GM12874 (cell line): ENCODE data around the gene FOSL2.

Source experiments
- TF ChIP-seq, protein P1 (sequence below): IDR thresholded peaks from 2 replicates; pipeline ENCODE4 v1.5.1; 2011; ENCODE audit warnings: low read depth, mild to moderate bottlenecking, control low read depth, low read length, moderate library complexity; ENCODE audit not compliant: insufficient read depth

FOSL2 gene

DNA sequence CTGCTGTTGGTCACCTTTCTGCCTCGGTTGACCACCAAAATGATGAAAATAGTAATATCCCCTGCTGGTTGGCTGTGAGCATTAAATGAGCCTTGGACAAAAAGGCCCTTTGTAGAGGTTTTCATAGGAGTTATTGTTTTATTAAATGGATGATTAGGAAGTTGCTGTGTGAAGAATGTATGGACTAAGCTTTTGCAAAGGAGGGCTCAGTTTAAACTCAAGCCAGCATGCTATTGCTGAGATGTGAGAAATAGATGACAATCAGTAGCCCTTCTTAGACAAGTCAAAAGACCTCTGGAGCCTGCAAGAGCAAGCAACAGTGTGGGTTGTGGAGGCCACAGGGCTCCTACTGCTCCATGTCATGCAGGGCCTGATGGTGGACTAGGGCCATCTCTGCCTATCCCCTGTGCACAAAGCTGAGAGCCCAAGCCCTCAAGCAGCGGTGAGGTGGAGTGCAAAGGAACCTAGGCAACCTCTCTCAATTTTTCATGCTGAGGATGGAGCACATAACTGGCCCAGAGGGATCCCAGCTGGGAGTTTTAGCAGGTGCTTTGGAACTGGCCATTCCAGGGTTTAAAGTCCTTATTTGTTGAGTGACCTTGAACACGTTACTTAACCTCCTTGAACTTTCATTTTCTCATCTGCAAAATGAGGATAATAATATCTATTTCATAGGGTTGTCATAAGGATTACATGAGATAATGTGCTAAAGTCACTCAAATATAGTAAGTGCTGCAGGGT is 37.1 kb downstream of the FOSL2 start:
- TF ChIP-seq, protein P1, sequence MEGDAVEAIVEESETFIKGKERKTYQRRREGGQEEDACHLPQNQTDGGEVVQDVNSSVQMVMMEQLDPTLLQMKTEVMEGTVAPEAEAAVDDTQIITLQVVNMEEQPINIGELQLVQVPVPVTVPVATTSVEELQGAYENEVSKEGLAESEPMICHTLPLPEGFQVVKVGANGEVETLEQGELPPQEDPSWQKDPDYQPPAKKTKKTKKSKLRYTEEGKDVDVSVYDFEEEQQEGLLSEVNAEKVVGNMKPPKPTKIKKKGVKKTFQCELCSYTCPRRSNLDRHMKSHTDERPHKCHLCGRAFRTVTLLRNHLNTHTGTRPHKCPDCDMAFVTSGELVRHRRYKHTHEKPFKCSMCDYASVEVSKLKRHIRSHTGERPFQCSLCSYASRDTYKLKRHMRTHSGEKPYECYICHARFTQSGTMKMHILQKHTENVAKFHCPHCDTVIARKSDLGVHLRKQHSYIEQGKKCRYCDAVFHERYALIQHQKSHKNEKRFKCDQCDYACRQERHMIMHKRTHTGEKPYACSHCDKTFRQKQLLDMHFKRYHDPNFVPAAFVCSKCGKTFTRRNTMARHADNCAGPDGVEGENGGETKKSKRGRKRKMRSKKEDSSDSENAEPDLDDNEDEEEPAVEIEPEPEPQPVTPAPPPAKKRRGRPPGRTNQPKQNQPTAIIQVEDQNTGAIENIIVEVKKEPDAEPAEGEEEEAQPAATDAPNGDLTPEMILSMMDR, result no peak

DNA sequence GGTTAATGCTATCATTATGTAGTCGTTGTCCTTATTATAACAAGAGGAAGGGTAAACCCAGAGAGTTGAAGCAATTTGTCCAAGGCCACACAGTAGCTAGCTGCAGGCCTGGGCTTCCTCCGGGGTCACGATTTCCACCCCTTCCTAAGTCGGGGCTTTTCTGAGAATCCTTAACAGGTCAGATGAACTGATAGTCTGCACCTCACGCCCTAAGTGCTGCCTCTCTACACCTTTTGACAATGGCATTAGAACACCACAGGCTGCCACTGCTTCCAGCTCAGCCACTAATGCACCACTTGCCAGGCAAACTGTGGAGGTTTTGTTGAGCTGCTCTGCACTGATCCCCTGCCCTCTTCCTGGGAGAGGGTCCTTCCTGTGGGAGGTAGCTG is 37.7 kb downstream of the FOSL2 start:
- TF ChIP-seq, protein P1, result no peak

DNA sequence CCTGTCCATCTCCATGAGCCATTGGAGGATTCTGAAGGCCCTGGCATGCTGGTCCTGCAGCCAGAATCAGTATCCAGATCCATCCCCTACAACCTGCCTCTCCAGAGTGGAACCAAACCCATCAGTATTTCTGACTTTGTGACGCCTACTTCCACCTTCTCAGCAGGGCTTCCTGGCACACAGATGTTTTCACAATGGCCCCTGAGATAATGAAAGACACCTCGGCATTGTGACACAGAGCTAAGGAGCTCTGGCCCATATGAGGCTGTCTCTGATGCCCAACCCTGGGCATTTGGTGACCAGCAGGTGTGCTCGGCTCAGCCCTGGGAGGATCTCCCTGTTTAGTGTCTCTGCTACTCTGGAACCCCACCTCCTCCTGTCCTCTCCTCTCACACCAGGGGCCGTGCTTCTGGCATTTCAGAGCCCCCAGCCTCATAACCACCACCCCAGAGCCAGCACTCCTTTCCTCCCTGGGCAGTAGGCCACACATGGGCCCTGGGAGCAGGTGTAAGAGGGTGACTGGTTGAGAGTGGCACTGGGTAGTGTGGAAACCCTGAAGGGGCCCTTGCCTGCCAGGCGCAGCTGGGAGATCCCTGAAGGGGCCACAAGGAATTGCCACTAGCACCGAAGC is 38.2 kb downstream of the FOSL2 start:
- TF ChIP-seq, protein P1, result no peak

DNA sequence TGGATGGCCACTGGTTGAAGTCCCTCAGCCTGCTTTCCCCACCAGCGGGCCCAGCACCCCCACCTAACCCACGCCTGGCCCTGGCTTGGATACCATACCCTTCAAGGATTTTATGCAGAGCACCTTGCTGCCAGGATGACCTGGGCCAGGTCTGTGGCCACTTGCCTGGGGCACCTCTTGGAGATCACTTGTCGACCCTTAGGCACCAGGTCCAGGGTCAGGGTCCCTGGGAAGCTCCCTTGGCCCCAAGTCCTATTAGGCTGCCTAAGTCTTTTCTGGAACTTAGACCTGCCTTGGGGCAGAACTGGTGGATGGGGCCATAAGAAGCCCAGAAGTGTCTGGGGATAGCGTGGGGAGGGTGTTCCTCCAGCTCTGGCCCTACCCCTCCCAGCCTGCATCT is 39.1 kb downstream of the FOSL2 start:
- TF ChIP-seq, protein P1, result no peak

DNA sequence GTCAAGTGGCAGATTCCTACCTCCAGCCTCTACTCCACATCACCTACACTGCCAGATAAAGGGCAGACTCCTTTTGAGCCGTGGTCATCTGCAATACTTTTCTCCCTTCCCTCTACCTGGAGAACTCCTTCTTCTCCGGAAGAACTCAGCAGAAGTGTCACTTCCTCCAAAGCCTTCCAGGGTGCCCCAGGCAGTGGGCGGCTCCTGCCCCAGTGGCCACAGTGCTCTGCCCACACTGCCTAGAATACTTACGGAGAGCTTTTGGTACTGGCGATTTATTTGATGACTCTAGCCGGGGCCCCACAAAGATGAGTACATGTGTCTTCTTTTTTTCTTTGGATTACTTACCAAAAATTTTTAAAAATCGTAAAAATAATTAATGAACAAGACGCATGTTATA is 39.7 kb downstream of the FOSL2 start:
- TF ChIP-seq, protein P1, result no peak

DNA sequence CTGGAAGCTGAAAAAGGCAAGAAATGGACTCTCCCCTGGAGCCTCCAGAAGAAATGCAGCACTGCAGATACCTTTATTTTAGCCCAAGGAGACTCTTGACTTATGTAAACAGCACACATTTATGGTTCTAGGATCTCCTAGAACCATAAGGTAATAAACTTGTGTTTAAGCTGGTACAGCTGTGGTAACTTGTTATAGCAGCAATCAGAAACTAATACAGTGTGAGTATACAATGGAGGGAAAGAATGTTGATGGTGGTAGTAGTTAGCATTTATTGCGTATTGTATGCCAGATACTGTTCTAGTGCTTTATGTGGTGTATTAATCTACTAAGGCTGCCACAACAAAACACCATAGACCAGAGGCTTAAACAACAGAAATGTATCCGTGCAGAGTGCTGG is 40.6 kb downstream of the FOSL2 start:
- TF ChIP-seq, protein P1, result no peak

DNA sequence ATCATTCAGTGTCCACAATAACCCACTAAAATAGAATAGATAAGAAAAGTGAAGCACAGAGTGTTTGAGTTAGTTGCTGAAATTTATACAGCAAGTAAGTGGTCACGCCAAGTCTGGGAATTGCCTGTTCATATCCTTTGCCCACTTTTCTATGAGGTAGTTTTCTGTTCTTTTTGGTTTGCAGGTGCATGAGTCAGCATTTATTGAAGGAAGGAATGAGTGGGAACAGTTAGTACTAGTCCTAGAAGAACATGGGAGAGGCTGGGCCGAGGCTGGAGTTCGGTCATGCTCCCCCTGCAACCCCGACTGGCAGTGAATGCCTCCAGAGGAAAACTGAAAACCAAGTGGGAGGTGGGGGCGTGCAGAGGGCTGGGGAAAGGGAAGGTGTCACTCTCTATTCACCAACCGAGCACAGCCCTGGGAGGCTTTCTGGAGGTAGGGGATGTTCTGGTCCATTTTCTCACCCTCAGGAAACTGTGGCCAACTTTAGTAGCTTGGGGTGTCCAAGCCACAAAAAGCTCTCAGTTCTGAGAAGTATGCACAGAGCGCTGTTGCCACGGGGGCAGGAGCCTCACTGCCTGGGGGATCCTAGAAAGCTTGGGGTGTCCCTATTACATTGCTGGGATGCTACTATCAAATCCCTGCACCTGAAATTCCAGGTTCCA is 41.4 kb downstream of the FOSL2 start:
- TF ChIP-seq, protein P1, result no peak
